Measurements from ENCODE around the gene ELK3.

DNA sequence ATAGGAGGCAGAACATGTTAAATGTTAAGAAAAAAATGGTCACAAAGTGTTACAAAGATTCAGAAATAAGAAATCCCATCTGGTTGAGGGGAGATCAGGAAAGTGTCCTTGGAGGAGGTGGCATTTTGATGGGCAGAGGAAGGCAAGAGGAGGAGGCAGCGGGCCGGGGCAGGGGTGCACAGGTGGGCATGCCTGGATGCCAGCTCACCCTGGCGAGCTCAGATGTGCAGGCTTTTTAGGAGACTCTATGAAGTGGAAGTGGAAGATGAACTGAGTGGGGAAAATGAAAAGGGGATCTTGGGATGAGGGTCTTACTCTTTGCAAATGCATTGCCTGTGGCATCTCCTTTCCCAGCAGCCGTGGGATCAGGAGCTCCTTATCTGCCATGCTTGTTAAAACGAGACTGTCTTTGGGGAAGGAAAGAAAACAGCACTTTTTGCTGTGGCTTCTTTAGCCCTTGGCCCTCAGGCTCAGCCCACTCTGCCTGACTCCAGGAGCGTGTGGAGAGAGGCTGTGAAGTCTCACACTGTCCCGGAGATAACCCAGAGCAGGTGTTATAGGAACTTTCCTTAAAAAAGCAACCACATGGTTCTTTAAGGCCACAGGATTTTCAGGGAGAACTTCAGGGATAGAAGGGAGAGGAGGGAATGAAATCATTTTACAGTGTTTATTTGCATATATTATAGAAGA lies 62.6 kb downstream of the ELK3 start:
- no peak for TF ChIP-seq CTCF (conservative IDR thresholded peaks at IDR 0.05)
- no peak for TF ChIP-seq ZFX (IDR thresholded peaks at IDR 0.05)

Data from C4-2B (cell line).